ENCODE measurements around the gene VPS41. TPM values are rescaled to one million over a fixed set of nuclear protein-coding genes. Genes with fewer than 3 reads are reported as not detected.

Gene VPS41
- total and polyA plus RNA-seq, 2 of the 13 experiments (the other 11 are each of a cell fraction or from before 2014, with no cell fraction given), result 12.1 to 43.4 TPM

DNA sequence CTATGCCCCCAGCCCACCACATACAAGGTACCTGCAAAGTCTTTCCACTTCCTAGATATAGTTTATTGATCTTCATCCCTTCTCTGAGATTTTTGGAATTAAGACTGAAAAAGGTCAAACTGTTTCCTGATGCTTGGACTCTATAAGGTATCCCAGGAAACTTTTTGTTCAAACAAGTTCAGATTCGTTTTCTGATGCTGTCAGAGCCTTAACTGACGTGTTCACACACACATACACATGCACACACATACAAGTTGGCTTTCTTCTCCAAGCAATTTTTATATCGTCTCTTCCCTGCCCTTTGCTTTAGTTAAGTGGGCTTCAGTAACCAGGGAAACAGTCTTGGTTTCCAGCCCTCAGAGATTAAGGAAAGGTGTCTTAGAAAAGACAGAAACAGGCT, 11.7 kb upstream of the VPS41 start (continued):
- TF ChIP-seq, protein P1, sequence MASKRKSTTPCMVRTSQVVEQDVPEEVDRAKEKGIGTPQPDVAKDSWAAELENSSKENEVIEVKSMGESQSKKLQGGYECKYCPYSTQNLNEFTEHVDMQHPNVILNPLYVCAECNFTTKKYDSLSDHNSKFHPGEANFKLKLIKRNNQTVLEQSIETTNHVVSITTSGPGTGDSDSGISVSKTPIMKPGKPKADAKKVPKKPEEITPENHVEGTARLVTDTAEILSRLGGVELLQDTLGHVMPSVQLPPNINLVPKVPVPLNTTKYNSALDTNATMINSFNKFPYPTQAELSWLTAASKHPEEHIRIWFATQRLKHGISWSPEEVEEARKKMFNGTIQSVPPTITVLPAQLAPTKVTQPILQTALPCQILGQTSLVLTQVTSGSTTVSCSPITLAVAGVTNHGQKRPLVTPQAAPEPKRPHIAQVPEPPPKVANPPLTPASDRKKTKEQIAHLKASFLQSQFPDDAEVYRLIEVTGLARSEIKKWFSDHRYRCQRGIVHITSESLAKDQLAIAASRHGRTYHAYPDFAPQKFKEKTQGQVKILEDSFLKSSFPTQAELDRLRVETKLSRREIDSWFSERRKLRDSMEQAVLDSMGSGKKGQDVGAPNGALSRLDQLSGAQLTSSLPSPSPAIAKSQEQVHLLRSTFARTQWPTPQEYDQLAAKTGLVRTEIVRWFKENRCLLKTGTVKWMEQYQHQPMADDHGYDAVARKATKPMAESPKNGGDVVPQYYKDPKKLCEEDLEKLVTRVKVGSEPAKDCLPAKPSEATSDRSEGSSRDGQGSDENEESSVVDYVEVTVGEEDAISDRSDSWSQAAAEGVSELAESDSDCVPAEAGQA (IDR thresholded peaks at IDR 0.05; ENCODE audit: low read depth), result no peak
- TF ChIP-seq, protein P1 (CRISPR knock-in tag; IDR thresholded peaks at IDR 0.05; ENCODE audit: borderline replicate concordance), result no peak
- TF ChIP-seq HOXA5 (CRISPR knock-in tag; IDR thresholded peaks at IDR 0.05) (no peak), ZSCAN22 (CRISPR knock-in tag; IDR thresholded peaks at IDR 0.05) (no peak), MXD4 (CRISPR knock-in tag; IDR thresholded peaks at IDR 0.05) (no peak), ZKSCAN5 (CRISPR knock-in tag; IDR thresholded peaks at IDR 0.05) (no peak), DPF2 (CRISPR knock-in tag; IDR thresholded peaks at IDR 0.05; ENCODE audit: borderline replicate concordance, low read depth) (no peak), SMAD1 (CRISPR knock-in tag; IDR thresholded peaks at IDR 0.05; ENCODE audit: borderline replicate concordance, low read depth) (no peak)
- TF ChIP-seq, protein P2, sequence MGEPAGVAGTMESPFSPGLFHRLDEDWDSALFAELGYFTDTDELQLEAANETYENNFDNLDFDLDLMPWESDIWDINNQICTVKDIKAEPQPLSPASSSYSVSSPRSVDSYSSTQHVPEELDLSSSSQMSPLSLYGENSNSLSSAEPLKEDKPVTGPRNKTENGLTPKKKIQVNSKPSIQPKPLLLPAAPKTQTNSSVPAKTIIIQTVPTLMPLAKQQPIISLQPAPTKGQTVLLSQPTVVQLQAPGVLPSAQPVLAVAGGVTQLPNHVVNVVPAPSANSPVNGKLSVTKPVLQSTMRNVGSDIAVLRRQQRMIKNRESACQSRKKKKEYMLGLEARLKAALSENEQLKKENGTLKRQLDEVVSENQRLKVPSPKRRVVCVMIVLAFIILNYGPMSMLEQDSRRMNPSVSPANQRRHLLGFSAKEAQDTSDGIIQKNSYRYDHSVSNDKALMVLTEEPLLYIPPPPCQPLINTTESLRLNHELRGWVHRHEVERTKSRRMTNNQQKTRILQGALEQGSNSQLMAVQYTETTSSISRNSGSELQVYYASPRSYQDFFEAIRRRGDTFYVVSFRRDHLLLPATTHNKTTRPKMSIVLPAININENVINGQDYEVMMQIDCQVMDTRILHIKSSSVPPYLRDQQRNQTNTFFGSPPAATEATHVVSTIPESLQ (CRISPR knock-in tag; conservative IDR thresholded peaks at IDR 0.05), result no peak
- TF ChIP-seq, protein P3, sequence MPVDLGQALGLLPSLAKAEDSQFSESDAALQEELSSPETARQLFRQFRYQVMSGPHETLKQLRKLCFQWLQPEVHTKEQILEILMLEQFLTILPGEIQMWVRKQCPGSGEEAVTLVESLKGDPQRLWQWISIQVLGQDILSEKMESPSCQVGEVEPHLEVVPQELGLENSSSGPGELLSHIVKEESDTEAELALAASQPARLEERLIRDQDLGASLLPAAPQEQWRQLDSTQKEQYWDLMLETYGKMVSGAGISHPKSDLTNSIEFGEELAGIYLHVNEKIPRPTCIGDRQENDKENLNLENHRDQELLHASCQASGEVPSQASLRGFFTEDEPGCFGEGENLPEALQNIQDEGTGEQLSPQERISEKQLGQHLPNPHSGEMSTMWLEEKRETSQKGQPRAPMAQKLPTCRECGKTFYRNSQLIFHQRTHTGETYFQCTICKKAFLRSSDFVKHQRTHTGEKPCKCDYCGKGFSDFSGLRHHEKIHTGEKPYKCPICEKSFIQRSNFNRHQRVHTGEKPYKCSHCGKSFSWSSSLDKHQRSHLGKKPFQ (CRISPR knock-in tag; IDR thresholded peaks at IDR 0.05; ENCODE audit: insufficient replicate concordance), result no peak
- TF ChIP-seq, protein P4, sequence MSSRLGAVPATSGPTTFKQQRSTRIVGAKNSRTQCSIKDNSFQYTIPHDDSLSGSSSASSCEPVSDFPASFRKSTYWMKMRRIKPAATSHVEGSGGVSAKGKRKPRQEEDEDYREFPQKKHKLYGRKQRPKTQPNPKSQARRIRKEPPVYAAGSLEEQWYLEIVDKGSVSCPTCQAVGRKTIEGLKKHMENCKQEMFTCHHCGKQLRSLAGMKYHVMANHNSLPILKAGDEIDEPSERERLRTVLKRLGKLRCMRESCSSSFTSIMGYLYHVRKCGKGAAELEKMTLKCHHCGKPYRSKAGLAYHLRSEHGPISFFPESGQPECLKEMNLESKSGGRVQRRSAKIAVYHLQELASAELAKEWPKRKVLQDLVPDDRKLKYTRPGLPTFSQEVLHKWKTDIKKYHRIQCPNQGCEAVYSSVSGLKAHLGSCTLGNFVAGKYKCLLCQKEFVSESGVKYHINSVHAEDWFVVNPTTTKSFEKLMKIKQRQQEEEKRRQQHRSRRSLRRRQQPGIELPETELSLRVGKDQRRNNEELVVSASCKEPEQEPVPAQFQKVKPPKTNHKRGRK (CRISPR knock-in tag; IDR thresholded peaks at IDR 0.05), result no peak

Measured in HepG2 (cell line).